GM12864 (cell line): ENCODE measurements around the gene GRHPR.
A peak's percentile ranks its signal among the peaks of the same experiment; 100 is the strongest.

Experiments
- DNase-seq: peaks from one replicate; pipeline ENCODE4 v3.0.0-alpha.2; 2011; ENCODE audit warnings: low read depth
- H3K4me3 ChIP-seq: 2 replicates; pipeline ENCODE4 v1.5.1; 2011; ENCODE audit warnings: mild to moderate bottlenecking, low read depth, low read length, control low read depth
- CTCF ChIP-seq: IDR thresholded peaks from 2 replicates; pipeline ENCODE4 v1.5.1; 2011; ENCODE audit warnings: low read depth, mild to moderate bottlenecking, moderate library complexity, low read length, control low read depth, inconsistent platforms; ENCODE audit errors: missing control alignments

The GRHPR gene

GRCh38 chr9:37414503-37414943 lies 8.0 kb upstream of the GRHPR start:
- no peak for TF ChIP-seq CTCF
- H3K4me3 ChIP-seq: no peak overlapping the region
- no peak for DNase-seq

DNA sequence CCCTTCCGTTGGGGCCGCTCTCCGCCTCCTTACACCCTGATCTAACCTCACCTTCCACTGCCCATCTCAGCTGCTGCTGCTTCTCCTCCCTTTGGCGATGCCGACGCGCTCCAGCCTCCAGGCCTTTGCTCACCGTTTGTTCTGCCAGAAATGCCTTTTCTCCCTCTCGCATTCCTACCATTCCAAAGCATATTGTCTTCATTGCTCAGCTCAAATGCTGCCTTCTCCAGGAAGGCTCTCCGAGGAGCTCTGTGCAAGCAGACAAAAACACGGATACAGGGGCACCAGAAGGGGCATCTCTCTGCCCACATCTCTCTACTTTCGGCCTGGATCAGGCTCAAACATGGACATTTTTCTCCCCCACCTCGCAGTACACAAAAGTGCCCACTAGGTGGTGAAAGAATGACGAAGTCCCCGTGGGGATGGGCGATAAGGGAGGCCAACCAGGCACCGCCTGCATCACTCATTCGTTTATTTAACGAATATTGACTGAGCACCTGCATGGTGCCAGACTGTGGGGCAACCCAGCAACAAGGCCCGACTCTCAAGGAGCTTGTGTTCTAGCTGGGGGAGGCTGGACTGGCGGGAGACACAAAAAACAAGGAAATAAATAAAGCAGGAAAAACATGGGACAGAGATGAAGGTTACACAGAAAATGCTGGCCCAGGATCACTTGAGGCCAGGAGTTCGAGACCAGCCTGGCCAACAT lies 7.3 kb upstream of the GRHPR start:
- TF ChIP-seq CTCF: peak; percentile 88
- no peak overlapping the region for H3K4me3 ChIP-seq
- DNase-seq: no peak

DNA sequence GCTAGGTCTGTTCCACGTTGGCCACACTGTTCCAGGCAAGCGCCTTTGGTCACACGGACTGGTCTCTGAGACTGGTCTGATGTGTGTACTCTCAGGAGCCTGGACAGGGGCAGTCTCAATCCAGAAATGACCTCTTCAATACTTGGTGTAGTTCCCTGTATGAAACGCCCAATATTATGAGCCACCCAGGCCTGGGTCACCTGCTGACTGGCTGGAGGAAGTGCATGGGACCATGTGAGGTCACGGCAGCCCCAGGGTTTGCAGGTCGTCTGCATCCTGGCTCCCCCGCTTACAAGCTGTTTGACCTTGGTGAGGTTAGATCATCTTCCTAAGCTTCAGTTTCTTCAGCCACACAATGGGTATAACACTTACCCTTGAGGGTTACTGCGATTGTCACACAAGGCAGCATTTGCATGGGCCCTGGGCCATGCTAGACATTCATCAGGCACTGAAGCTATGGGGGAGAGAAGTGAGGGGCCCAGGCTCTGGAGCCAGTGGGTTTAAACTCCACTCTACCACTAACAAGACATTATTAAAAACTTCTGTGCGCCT lies 5.2 kb upstream of the GRHPR start:
- no peak overlapping the region for H3K4me3 ChIP-seq
- no peak for DNase-seq
- no peak for TF ChIP-seq CTCF

- no peak for TF ChIP-seq CTCF
- no peak overlapping the region for H3K4me3 ChIP-seq
- no peak for DNase-seq
These were observed 4.5 kb upstream of the GRHPR start for GRCh38 chr9:37417857-37418618.

DNA sequence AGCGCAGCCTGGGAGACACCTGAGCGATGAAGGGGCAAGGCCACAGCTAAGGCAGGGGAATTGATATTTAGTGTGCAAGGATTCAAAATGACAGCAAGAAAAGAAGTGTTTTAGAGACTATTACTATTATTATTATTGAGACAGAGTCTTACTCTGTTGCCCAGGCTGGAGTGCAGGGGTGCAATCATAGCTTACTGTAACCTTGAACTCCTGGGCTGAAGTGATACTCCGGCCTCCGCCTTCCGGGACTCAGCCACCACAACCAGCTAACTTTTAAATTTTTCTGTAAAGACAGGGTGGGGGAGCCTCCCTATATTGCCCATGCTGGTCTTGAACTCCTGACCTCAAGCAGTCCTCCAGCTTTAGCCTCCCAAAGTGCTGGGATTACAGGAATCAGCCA lies 3.3 kb upstream of the GRHPR start:
- H3K4me3 ChIP-seq: no peak overlapping the region
- DNase-seq: no peak
- no peak for TF ChIP-seq CTCF

DNA sequence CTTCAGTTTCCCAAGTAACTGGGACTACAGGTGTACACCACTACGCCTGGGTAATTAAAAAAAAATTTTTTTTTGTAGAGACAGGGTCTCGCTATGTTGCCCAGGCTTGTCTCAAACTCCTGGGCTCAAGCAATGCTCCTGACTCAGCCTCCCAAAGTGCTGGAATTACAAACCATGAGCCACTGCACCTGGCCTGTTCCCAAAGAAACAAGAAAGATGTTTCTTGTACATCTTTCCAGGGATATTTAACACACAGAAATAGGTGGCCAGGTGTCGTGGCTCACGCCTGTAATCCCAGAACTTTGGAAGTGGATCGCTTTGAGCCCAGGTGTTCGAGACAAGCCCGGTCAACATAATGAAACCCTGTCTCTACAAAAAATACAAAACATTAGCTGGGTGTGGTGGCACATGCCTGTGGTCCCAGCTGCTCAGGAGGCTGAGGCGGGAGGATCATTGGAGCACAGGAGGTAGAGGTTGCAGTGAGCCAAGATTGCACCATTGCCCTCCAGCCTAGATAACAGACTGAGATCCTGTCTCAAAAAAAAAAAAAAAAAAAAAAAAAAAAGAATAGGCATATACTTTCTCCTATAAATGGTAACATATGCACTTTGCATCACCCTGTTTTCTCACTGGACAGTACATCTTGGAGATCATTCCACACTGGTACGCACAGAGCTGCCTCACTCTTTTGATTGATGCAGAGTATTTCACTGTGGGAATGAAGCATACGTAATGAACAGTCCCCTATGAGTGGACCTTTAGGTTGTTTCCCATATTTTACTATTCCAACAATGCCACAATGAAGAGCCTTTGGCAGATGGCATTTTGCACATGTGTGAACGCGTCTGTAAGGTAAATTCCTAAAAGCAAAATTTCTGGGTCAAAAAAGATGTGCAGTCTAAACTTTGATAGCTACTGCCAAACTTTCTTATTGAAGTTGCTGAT lies 2.0 kb upstream of the GRHPR start:
- no peak for DNase-seq
- no peak for TF ChIP-seq CTCF
- H3K4me3 ChIP-seq: no peak overlapping the region
